Tibial nerve (tissue), 4 donors: ENCODE data around the gene COBLL1. TPM values are rescaled to one million over a fixed set of nuclear protein-coding genes. Genes with fewer than 3 reads are reported as not detected.

Experiments used
- DNase-seq, 2 donors: peaks; one replicate each; pipeline ENCODE4 v3.0.0-alpha.2; 2019; ENCODE audit warnings: low spot score in 2 of 2
- H3K27ac ChIP-seq, 4 donors: fragments of 200-600 bp; sonication (generic) in 3 of 4; one replicate each; pipeline ENCODE4 v1.5.1; 2017 to 2019; ENCODE audit warnings: mild to moderate bottlenecking in 1 of 4
- H3K27me3 ChIP-seq, 2 donors: fragments of 200-600 bp; sonication (generic) in 1 of 2; one replicate each; pipeline versions ENCODE4 v1.5.1 to v1.6.0; 2017 to 2019
- H3K36me3 ChIP-seq, 3 donors: fragments of 200-600 bp; sonication (generic); one replicate each; pipeline ENCODE4 v1.5.1; 2018 to 2019
- H3K4me1 ChIP-seq, 4 donors: fragments of 200-600 bp; sonication (generic) in 3 of 4; one replicate each; pipeline ENCODE4 v1.5.1; 2017 to 2019
- H3K4me3 ChIP-seq, 4 donors: fragments of 200-600 bp; sonication (generic) in 3 of 4; one replicate each; pipeline ENCODE4 v1.5.1; 2017 to 2019; ENCODE audit warnings: mild to moderate bottlenecking in 1 of 4, moderate library complexity in 1 of 4
- H3K9me3 ChIP-seq, 4 donors: fragments of 200-600 bp; sonication (generic) in 3 of 4; one replicate each; pipeline ENCODE4 v1.5.1; 2017 to 2019
- EP300 ChIP-seq, 2 donors: sonication (generic); formaldehyde crosslinking; IDR thresholded peaks; one replicate each; pipeline ENCODE4 v1.6.1; 2017; ENCODE audit warnings: antibody characterized with exemption in 2 of 2, mild to moderate bottlenecking in 1 of 2
- POLR2A ChIP-seq, 2 donors: fragments of 450-650 bp; IDR thresholded peaks; one replicate each; pipeline ENCODE4 v1.6.1; 2017; ENCODE audit warnings: antibody characterized with exemption in 2 of 2, mild to moderate bottlenecking in 2 of 2, moderate library complexity in 2 of 2
- WGBS, 2 donors: methylation state at CpG; one replicate each; pipeline ENCODE4 v1.1.5; 2018; 5-methylcytosine and 5-hydroxymethylcytosine counted together
- total RNA-seq, 4 donors: library from RNA; depleted of rRNA; stranded (reverse); fragments of >200 nt; gene quantifications; one replicate each; pipeline ENCODE4 v1.1.0, GENCODE V29; 2016
- TF ChIP-seq, protein P1 (sequence below), 5 experiments: fragments of 200-600 bp in 3 of 5; fragments of 450-650 bp in 2 of 5; sonication (generic) in 3 of 5; IDR thresholded peaks; one replicate each; pipeline ENCODE4 v1.5.1; 2016 to 2019; ENCODE audit warnings: antibody characterized with exemption in 5 of 5, mild to moderate bottlenecking in 3 of 5, moderate library complexity in 2 of 5

COBLL1 gene
- total RNA-seq, 4 donors from 2014 or later = 117 to 190 (median 146) TPM

DNA sequence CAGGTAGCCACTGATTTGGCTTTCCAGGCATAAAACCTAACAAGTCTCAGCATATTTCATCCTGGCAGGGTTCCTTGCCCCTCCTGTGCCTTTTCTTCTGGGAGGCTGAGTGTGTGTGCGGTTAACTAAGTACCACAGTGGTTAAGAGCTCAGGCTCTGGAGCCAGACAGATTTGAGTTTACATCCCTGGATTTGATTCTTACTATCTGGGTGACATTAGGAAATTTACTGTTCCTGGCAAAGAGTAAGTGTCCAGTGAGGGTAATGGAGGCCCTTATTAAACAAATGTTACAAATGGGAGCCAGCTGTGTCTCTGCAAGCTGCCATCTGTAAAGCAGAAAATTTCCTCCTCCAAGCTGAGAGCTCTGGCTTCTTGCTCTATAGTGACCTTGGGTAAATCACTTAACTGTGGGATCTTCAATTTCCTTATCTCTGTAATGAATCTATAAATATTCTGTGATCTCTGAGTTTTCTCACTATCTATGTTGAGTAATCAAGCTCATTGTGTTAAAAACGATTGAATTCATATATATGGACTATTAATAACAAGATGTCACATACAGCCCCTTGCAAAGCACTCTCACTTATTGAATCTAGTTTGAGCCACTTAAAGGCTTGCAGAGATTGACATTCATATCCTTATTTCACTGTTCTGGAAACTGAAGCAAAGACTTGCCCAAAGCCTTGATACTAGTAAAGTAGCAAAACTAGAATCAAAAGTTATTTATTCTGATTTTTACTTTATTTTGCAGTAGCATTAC lies 6.5 kb upstream of the COBLL1 start:
- DNase-seq = no peak
- no peak overlapping the region for H3K4me3 ChIP-seq
- H3K9me3 ChIP-seq = no peaks in the 10 kb centered on the region
- H3K36me3 ChIP-seq = no peaks in the 10 kb centered on the region
- peak overlapping the region in 1 of 4 donors; percentile 2 for H3K27ac ChIP-seq
- no peak for TF ChIP-seq POLR2A (IDR thresholded peaks at IDR 0.05)
- TF ChIP-seq EP300 (IDR thresholded peaks at IDR 0.05) = no peak
- TF ChIP-seq, protein P1, sequence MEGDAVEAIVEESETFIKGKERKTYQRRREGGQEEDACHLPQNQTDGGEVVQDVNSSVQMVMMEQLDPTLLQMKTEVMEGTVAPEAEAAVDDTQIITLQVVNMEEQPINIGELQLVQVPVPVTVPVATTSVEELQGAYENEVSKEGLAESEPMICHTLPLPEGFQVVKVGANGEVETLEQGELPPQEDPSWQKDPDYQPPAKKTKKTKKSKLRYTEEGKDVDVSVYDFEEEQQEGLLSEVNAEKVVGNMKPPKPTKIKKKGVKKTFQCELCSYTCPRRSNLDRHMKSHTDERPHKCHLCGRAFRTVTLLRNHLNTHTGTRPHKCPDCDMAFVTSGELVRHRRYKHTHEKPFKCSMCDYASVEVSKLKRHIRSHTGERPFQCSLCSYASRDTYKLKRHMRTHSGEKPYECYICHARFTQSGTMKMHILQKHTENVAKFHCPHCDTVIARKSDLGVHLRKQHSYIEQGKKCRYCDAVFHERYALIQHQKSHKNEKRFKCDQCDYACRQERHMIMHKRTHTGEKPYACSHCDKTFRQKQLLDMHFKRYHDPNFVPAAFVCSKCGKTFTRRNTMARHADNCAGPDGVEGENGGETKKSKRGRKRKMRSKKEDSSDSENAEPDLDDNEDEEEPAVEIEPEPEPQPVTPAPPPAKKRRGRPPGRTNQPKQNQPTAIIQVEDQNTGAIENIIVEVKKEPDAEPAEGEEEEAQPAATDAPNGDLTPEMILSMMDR (IDR thresholded peaks at IDR 0.05) = no peak
- no peaks in the 10 kb centered on the region for H3K27me3 ChIP-seq
- H3K4me1 ChIP-seq = peaks cover 0 to 31% (median 0%) of the 10 kb centered on the region in 4 donors
- WGBS, 2 donors = 72% methylated on average over 2 of the region's 2 CpGs

DNA sequence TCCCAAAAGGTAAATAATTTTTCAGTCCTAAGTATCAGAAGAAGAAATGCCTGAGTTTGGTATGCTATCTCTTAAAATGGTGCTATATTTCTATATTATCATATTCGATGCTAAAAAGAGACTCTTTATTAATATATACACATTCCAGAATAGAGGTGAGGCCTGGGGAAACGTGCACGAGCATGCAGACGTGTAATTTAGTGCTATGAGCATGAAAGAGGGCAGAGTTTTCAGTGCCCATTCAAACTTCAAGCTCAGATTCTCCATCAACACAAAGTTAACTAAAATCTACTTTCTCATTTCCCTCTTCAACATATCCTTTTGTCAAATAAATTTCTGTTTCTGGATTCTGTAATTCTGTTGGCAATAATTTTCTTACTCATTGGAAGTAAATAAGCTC lies 5.7 kb upstream of the COBLL1 start:
- no peak for DNase-seq
- Histone ChIP-seq H3K27ac (no peak overlapping the region), H3K27me3 (no peaks in the 10 kb centered on the region), H3K9me3 (no peaks in the 10 kb centered on the region), H3K36me3 (no peaks in the 10 kb centered on the region), H3K4me3 (no peak overlapping the region), H3K4me1 (peaks cover 0 to 40% (median 4%) of the 10 kb centered on the region in 4 donors)
- WGBS, 2 donors = 84 to 86% methylated on average over 4 of the region's 4 CpGs
- TF ChIP-seq EP300 (IDR thresholded peaks at IDR 0.05) (no peak), POLR2A (IDR thresholded peaks at IDR 0.05) (no peak)
- TF ChIP-seq, protein P1 (IDR thresholded peaks at IDR 0.05) = no peak

DNA sequence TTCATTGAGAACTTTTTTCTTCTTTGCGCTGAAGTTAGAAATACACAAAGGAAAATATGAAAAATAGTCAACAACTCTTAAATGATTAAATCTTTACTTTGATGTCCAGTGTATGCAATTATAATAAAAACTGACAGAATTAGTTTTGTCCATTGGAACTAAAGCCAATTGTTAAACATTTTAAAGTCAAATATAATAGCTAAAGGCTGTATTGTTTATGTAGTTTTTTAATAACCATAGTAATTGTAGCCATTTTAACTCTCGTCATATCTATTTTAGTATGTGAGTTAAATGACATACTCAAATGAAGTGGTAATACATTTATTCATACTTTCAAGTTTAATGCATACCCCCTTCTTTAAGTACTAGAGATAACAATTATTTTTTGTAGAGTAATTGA lies 4.7 kb upstream of the COBLL1 start:
- no peak overlapping the region for H3K4me3 ChIP-seq
- H3K4me1 ChIP-seq = peaks cover 0 to 42% (median 6%) of the 10 kb centered on the region in 4 donors
- no peaks in the 10 kb centered on the region for H3K36me3 ChIP-seq
- WGBS, 2 donors = 73 to 89% methylated on average over 2 of the region's 2 CpGs
- no peaks in the 10 kb centered on the region for H3K9me3 ChIP-seq
- DNase-seq = no peak
- no peak for TF ChIP-seq EP300 (IDR thresholded peaks at IDR 0.05)
- TF ChIP-seq, protein P1 (IDR thresholded peaks at IDR 0.05) = no peak
- no peak for TF ChIP-seq POLR2A (IDR thresholded peaks at IDR 0.05)
- H3K27me3 ChIP-seq = no peaks in the 10 kb centered on the region
- no peak overlapping the region for H3K27ac ChIP-seq

DNA sequence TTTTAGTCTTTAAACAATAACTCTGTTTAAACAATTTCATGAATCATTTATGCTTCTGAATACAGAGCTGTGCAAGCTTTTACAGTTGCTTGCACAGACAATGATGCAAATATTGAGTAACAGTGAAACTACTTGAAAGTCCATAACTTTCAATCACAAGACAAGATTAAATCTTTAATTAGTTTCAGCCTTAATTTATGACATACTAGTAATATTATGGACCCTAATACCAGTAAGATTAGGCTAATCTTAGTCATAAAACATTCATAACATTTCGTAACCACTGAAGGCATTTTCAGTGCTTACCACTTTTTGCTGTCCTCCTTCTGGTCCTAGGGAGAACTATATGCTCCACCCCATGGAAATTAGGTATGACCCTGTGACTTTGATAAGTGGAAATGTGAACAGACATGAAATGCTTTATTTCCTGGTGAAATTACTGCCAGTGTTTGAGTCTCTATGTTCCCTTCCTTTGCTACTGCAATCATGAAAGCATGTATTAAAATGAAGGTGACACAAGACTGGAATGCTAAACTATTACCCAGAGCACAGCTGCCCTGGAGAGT lies 1.8 kb upstream of the COBLL1 start:
- DNase-seq = no peak
- no peak overlapping the region for H3K27ac ChIP-seq

DNA sequence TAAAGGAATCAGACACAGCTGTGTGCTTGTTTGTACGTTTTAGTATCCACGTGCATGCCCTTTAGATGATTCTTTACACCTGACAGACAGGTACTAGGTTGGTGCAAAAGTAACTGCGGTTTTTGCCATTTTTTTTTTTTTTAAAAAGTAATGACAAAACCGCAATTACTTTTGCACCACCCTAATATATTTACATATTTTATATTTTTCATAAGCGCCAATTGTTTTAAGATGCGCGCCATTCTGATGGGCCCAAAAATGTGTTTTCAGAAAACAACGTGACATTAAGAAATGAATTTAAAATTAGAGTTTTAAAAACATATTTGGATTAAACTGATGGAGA lies 972 bp upstream of the COBLL1 start:
- WGBS, 2 donors = 52 to 53% methylated on average over 8 of the region's 8 CpGs
- peak overlapping the region; percentile 71 to 90 (median 87) for H3K4me3 ChIP-seq
- TF ChIP-seq EP300 (IDR thresholded peaks at IDR 0.05) (no peak), POLR2A (IDR thresholded peaks at IDR 0.05) (no peak)
- TF ChIP-seq, protein P1 (IDR thresholded peaks at IDR 0.05) = no peak
- H3K36me3 ChIP-seq = no peaks in the 10 kb centered on the region
- H3K27ac ChIP-seq = peak overlapping the region in 2 of 4 donors; percentile 95 to 98
- no peaks in the 10 kb centered on the region for H3K9me3 ChIP-seq
- no peak for DNase-seq
- peaks cover 0 to 28% (median 10%) of the 10 kb centered on the region in 4 donors for H3K4me1 ChIP-seq
- no peaks in the 10 kb centered on the region for H3K27me3 ChIP-seq

More for the DNA sequence above, 1.8 kb upstream of the COBLL1 start:
- TF ChIP-seq POLR2A (IDR thresholded peaks at IDR 0.05) (no peak), EP300 (IDR thresholded peaks at IDR 0.05) (no peak)
- TF ChIP-seq, protein P1 (IDR thresholded peaks at IDR 0.05) = no peak
- Histone ChIP-seq H3K4me3 (no peak overlapping the region), H3K9me3 (no peaks in the 10 kb centered on the region), H3K4me1 (peaks cover 0 to 27% (median 10%) of the 10 kb centered on the region in 4 donors), H3K27me3 (no peaks in the 10 kb centered on the region), H3K36me3 (no peaks in the 10 kb centered on the region)
- WGBS, 2 donors = 91 to 96% methylated on average over 1 of the region's 1 CpG
